ENCODE data around the gene ZNF644. TPM values are rescaled to one million over a fixed set of nuclear protein-coding genes. Genes with fewer than 3 reads are reported as not detected.

Gene ZNF644
- total and polyA plus RNA-seq, 4 donors, result 6.8 to 38.8 (median 27.2) TPM

- Histone ChIP-seq H3K9me3 (ENCODE audit: control insufficient read depth in 4 of 4, low read length in 3 of 4) (no peaks in the 10 kb centered on the region), H3K27ac (ENCODE audit: low read depth in 1 of 2, low read length in 2 of 2) (no peak overlapping the region), H3K27me3 (ENCODE audit: control insufficient read depth in 4 of 4, insufficient read depth in 4 of 4, low read length in 3 of 4) (no peaks in the 10 kb centered on the region), H3K9ac (ENCODE audit: low read depth in 1 of 2, low read length in 2 of 2) (no peak overlapping the region), H3K4me3 (ENCODE audit: low read depth in 1 of 3, low read length in 3 of 3) (no peak overlapping the region), H3K4me1 (ENCODE audit: control insufficient read depth in 4 of 4, insufficient read depth in 4 of 4, low read length in 3 of 4) (peaks cover 2 to 9% (median 3%) of the 10 kb centered on the region in 4 donors), H3K36me3 (ENCODE audit: control insufficient read depth in 4 of 4, insufficient read depth in 3 of 4, low read depth in 1 of 4, low read length in 3 of 4) (no peaks in the 10 kb centered on the region)
- WGBS, result 94% methylated on average over 4 of the region's 4 CpGs
- no peak for TF ChIP-seq MAX (IDR thresholded peaks at IDR 0.05)
- no peak for TF ChIP-seq ATF3 (IDR thresholded peaks at IDR 0.05)
- TF ChIP-seq SP1 (IDR thresholded peaks at IDR 0.05), result no peak
- TF ChIP-seq FOXA1 (IDR thresholded peaks at IDR 0.05), result no peak
- TF ChIP-seq REST (IDR thresholded peaks at IDR 0.05), result no peak
- no peak for TF ChIP-seq GABPA (IDR thresholded peaks at IDR 0.05 in 1 of 2, conservative IDR thresholded peaks at IDR 0.05 in 1 of 2)
- no peak for TF ChIP-seq FOXA2 (IDR thresholded peaks at IDR 0.05)
- TF ChIP-seq JUND (IDR thresholded peaks at IDR 0.05), result no peak
- no peak for TF ChIP-seq RXRA (IDR thresholded peaks at IDR 0.05)
- TF ChIP-seq ZBTB33 (IDR thresholded peaks at IDR 0.05), result no peak
- no peak for TF ChIP-seq YY1 (IDR thresholded peaks at IDR 0.05)
- no peak for DNase-seq (ENCODE audit: low spot score)
Observed at GRCh38 chr1:90924982-90925381, 96.9 kb downstream of the ZNF644 start.

GRCh38 chr1:90922996-90923395, 98.8 kb downstream of the ZNF644 start:
- Histone ChIP-seq H3K4me1 (ENCODE audit: control insufficient read depth in 4 of 4, insufficient read depth in 4 of 4, low read length in 3 of 4) (peaks cover 2 to 11% (median 6%) of the 10 kb centered on the region in 4 donors), H3K27me3 (ENCODE audit: control insufficient read depth in 4 of 4, insufficient read depth in 4 of 4, low read length in 3 of 4) (no peaks in the 10 kb centered on the region), H3K9ac (ENCODE audit: low read depth in 1 of 2, low read length in 2 of 2) (no peak overlapping the region), H3K36me3 (ENCODE audit: control insufficient read depth in 4 of 4, insufficient read depth in 3 of 4, low read depth in 1 of 4, low read length in 3 of 4) (no peaks in the 10 kb centered on the region), H3K4me3 (ENCODE audit: low read depth in 1 of 3, low read length in 3 of 3) (no peak overlapping the region), H3K27ac (ENCODE audit: low read depth in 1 of 2, low read length in 2 of 2) (no peak overlapping the region), H3K9me3 (ENCODE audit: control insufficient read depth in 4 of 4, low read length in 3 of 4) (no peaks in the 10 kb centered on the region)
- DNase-seq (ENCODE audit: low spot score), result no peak
- 83% methylated on average over 2 of the region's 2 CpGs for WGBS
- TF ChIP-seq NR2F2 (IDR thresholded peaks at IDR 0.05), result no peak
- no peak for TF ChIP-seq RAD21 (IDR thresholded peaks at IDR 0.05)
- no peak for TF ChIP-seq RXRA (IDR thresholded peaks at IDR 0.05)
- no peak for TF ChIP-seq JUND (IDR thresholded peaks at IDR 0.05)
- no peak for TF ChIP-seq EGR1 (IDR thresholded peaks at IDR 0.05; ENCODE audit: low read depth in 2 of 2)
- no peak for TF ChIP-seq REST (IDR thresholded peaks at IDR 0.05)
- no peak for TF ChIP-seq CTCF (IDR thresholded peaks at IDR 0.05; ENCODE audit: low read depth, low read length, missing input control)
- no peak for TF ChIP-seq FOXA2 (IDR thresholded peaks at IDR 0.05)
- TF ChIP-seq FOXA1 (IDR thresholded peaks at IDR 0.05), result no peak
- TF ChIP-seq HNF4G (IDR thresholded peaks at IDR 0.05), result no peak
- TF ChIP-seq MAX (IDR thresholded peaks at IDR 0.05), result no peak
- no peak for TF ChIP-seq ATF3 (IDR thresholded peaks at IDR 0.05)
- no peak for TF ChIP-seq HNF4A (conservative IDR thresholded peaks at IDR 0.05)
- TF ChIP-seq SP1 (IDR thresholded peaks at IDR 0.05), result no peak
- no peak for TF ChIP-seq YY1 (IDR thresholded peaks at IDR 0.05)
- TF ChIP-seq ZBTB33 (IDR thresholded peaks at IDR 0.05), result no peak
